ENCODE data around the gene TBCD. TPM values are rescaled to one million over a fixed set of nuclear protein-coding genes. Genes with fewer than 3 reads are reported as not detected.
A peak's percentile ranks its signal among the peaks of the same experiment; 100 is the strongest.

TBCD gene
- total RNA-seq, 1 donor from 2014 or later: 59.8 TPM

- TF ChIP-seq CTCF (IDR thresholded peaks at IDR 0.05): no peak
- Mint-ChIP-seq H3K4me3 (ENCODE audit: unreplicated experiment) (no peak overlapping the region), H3K4me1 (ENCODE audit: low read depth) (peaks cover 14% of the 10 kb centered on the region), H3K27me3 (ENCODE audit: low read depth) (no peaks in the 10 kb centered on the region), H3K36me3 (ENCODE audit: low read depth) (peaks cover 8% of the 10 kb centered on the region), H3K9me3 (ENCODE audit: low read depth) (no peaks in the 10 kb centered on the region), H3K27ac (ENCODE audit: unreplicated experiment) (no peak overlapping the region)
- DNase-seq (ENCODE audit: low spot score): no peak
Measured at GRCh38 chr17:82883419-82884031, 131.7 kb downstream of the TBCD start.

- no peak for DNase-seq (ENCODE audit: low spot score)
- Mint-ChIP-seq H3K4me3 (ENCODE audit: unreplicated experiment) (no peak overlapping the region), H3K4me1 (ENCODE audit: low read depth) (peaks cover 14% of the 10 kb centered on the region), H3K27me3 (ENCODE audit: low read depth) (no peaks in the 10 kb centered on the region), H3K27ac (ENCODE audit: unreplicated experiment) (peak overlapping the region; percentile 69), H3K9me3 (ENCODE audit: low read depth) (no peaks in the 10 kb centered on the region), H3K36me3 (ENCODE audit: low read depth) (peaks cover 8% of the 10 kb centered on the region)
- TF ChIP-seq CTCF (IDR thresholded peaks at IDR 0.05): no peak
Measured at GRCh38 chr17:82884341-82884969, 132.6 kb downstream of the TBCD start.

GRCh38 chr17:82884970-82885353 is 133.1 kb downstream of the TBCD start:
- TF ChIP-seq CTCF (IDR thresholded peaks at IDR 0.05): no peak
- no peak for DNase-seq (ENCODE audit: low spot score)
- H3K27me3 Mint-ChIP-seq (ENCODE audit: low read depth): no peaks in the 10 kb centered on the region
- H3K9me3 Mint-ChIP-seq (ENCODE audit: low read depth): no peaks in the 10 kb centered on the region
- no peak overlapping the region for H3K27ac Mint-ChIP-seq (ENCODE audit: unreplicated experiment)
- peaks cover 6% of the 10 kb centered on the region for H3K36me3 Mint-ChIP-seq (ENCODE audit: low read depth)
- no peak overlapping the region for H3K4me3 Mint-ChIP-seq (ENCODE audit: unreplicated experiment)
- peaks cover 14% of the 10 kb centered on the region for H3K4me1 Mint-ChIP-seq (ENCODE audit: low read depth)

GRCh38 chr17:82887255-82888164 is 135.6 kb downstream of the TBCD start:
- Mint-ChIP-seq H3K4me1 (ENCODE audit: low read depth) (peaks cover 10% of the 10 kb centered on the region), H3K9me3 (ENCODE audit: low read depth) (no peaks in the 10 kb centered on the region), H3K27ac (ENCODE audit: unreplicated experiment) (peak overlapping the region; percentile 57), H3K36me3 (ENCODE audit: low read depth) (peaks cover 4% of the 10 kb centered on the region), H3K27me3 (ENCODE audit: low read depth) (no peaks in the 10 kb centered on the region), H3K4me3 (ENCODE audit: unreplicated experiment) (no peak overlapping the region)
- TF ChIP-seq CTCF (IDR thresholded peaks at IDR 0.05): no peak
- no peak for DNase-seq (ENCODE audit: low spot score)
